ENCODE data around the gene SP3.

SP3 gene

GRCh38 chr2:173941567-173941966 is 23.6 kb downstream of the SP3 start:
- no peak for DNase-seq (ENCODE audit: insufficient read length, low spot score)
- no peak for FAIRE-seq
- TF ChIP-seq POLR2A (IDR thresholded peaks at IDR 0.05; ENCODE audit: low read depth, low read length) (no peak), SPI1 (IDR thresholded peaks at IDR 0.05; ENCODE audit: low read depth, low read length) (peak; percentile 83), PAX5 (IDR thresholded peaks at IDR 0.05; ENCODE audit: insufficient read depth, low read length, severe bottlenecking) (no peak)

DNA sequence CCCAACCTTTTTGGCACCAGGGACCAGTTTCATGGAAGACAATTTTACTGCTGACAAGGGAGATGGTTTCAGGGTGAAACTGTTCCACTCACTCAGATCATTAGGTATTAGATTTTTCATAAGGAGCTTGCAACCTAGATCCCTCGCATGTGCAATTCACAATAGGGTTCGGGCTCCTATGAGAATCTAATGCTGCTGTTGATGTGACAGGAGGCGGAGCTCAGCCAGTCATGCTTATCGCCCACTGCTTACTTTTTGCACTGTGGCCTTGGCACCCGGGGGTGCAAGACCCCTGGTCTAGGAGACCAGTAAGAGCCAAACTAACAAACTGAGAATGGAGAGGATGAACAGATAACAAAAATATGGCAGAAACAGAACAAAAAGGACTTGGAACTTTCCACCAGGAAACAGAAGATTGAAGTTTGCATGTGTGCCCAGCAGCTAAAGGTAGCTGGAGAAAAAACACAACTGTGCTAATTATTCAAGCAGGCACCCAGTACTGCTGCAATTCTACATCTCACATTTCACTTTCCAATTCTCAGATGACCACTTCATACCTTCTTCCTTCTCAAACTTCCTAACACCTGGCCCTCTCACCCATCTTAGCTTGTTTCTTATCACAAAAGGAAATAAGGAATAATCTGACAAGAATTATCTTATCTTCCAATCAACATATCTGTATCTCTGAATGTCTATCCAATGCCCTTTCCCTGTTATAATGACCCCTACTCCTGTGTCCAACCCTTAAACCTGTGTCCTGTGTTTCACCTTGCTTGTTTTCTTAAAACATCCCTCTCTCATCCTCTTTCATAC is 24.8 kb downstream of the SP3 start:
- FAIRE-seq (no peak), DNase-seq (ENCODE audit: insufficient read length, low spot score) (no peak)
- no peak for TF ChIP-seq TAF1 (IDR thresholded peaks at IDR 0.05; ENCODE audit: low read depth, low read length)
- no peak for TF ChIP-seq POLR2A (IDR thresholded peaks at IDR 0.05; ENCODE audit: low read depth, low read length)

- no peak for TF ChIP-seq SPI1 (IDR thresholded peaks at IDR 0.05; ENCODE audit: low read depth, low read length)
- no peak for TF ChIP-seq POU2F2 (IDR thresholded peaks at IDR 0.05; ENCODE audit: low read depth, low read length)
- TF ChIP-seq PAX5 (IDR thresholded peaks at IDR 0.05; ENCODE audit: insufficient read depth, low read length, severe bottlenecking): no peak
- no peak for TF ChIP-seq POLR2A (IDR thresholded peaks at IDR 0.05; ENCODE audit: low read depth, low read length)
- TF ChIP-seq TAF1 (IDR thresholded peaks at IDR 0.05; ENCODE audit: low read depth, low read length): no peak
- no peak for TF ChIP-seq POLR2AphosphoS5 (IDR thresholded peaks at IDR 0.05; ENCODE audit: low read depth, low read length)
- no peak for DNase-seq (ENCODE audit: insufficient read length, low spot score)
- peak; percentile 26 for FAIRE-seq
Measured at GRCh38 chr2:173938700-173939384, 26.3 kb downstream of the SP3 start.

DNA sequence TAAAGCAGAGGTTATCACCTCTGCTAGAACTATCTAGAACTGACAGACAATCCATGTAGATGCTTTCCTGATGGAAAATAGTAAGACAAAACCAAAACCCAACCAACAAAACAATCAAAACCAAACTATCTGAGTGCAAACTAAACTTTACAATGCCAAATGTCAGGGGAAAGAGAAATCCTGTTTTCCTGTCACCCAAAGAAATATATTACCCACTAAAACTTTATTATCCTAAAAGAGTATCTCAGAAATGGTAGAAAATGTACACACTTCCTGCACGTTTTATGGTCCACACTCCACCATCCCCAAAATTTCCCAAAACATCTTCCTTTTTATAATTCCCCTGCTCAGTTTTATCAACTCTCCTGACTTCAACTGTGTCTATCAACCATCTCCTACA is 29.9 kb downstream of the SP3 start:
- no peak for TF ChIP-seq POU2F2 (IDR thresholded peaks at IDR 0.05; ENCODE audit: low read depth, low read length)
- no peak for TF ChIP-seq PAX5 (IDR thresholded peaks at IDR 0.05; ENCODE audit: insufficient read depth, low read length, severe bottlenecking)
- no peak for TF ChIP-seq POLR2AphosphoS5 (IDR thresholded peaks at IDR 0.05; ENCODE audit: low read depth, low read length)
- TF ChIP-seq TAF1 (IDR thresholded peaks at IDR 0.05; ENCODE audit: low read depth, low read length): no peak
- no peak for TF ChIP-seq POLR2A (IDR thresholded peaks at IDR 0.05; ENCODE audit: low read depth, low read length)
- TF ChIP-seq SPI1 (IDR thresholded peaks at IDR 0.05; ENCODE audit: low read depth, low read length): no peak

GRCh38 chr2:173934895-173935294 is 30.3 kb downstream of the SP3 start:
- no peak for TF ChIP-seq TAF1 (IDR thresholded peaks at IDR 0.05; ENCODE audit: low read depth, low read length)
- TF ChIP-seq POU2F2 (IDR thresholded peaks at IDR 0.05; ENCODE audit: low read depth, low read length): no peak
- no peak for TF ChIP-seq SPI1 (IDR thresholded peaks at IDR 0.05; ENCODE audit: low read depth, low read length)
- no peak for TF ChIP-seq PAX5 (IDR thresholded peaks at IDR 0.05; ENCODE audit: insufficient read depth, low read length, severe bottlenecking)
- TF ChIP-seq POLR2AphosphoS5 (IDR thresholded peaks at IDR 0.05; ENCODE audit: low read depth, low read length): no peak
- TF ChIP-seq POLR2A (IDR thresholded peaks at IDR 0.05; ENCODE audit: low read depth, low read length): no peak
- FAIRE-seq (no peak), DNase-seq (ENCODE audit: insufficient read length, low spot score) (no peak)

More for the DNA sequence above, 29.9 kb downstream of the SP3 start:
- FAIRE-seq (peak; percentile 16), DNase-seq (ENCODE audit: insufficient read length, low spot score) (no peak)

DNA sequence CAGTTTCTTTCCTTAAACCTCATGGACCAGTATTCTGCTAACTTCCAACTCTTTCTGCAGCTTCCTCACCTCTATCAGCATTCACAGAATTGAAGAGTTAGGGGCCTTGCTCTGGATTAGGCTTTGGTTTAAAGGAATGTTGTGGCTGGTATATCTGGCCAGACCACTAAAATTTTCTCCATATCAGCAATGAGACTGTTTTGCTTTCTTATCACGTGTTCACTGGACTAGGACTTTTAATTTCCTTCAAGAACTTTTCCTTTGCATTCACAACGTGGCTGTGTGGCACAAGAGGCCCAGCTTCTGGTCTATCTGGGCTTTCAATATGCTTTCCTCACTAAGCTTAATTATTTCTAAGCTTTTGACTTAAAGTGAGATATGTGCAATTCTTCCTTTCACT is 33.4 kb downstream of the SP3 start:
- FAIRE-seq (no peak), DNase-seq (ENCODE audit: insufficient read length, low spot score) (no peak)
- TF ChIP-seq POLR2AphosphoS5 (IDR thresholded peaks at IDR 0.05; ENCODE audit: low read depth, low read length): no peak
- no peak for TF ChIP-seq TAF1 (IDR thresholded peaks at IDR 0.05; ENCODE audit: low read depth, low read length)
- no peak for TF ChIP-seq POLR2A (IDR thresholded peaks at IDR 0.05; ENCODE audit: low read depth, low read length)
- TF ChIP-seq POU2F2 (IDR thresholded peaks at IDR 0.05; ENCODE audit: low read depth, low read length): no peak
- TF ChIP-seq SPI1 (IDR thresholded peaks at IDR 0.05; ENCODE audit: low read depth, low read length): no peak
- no peak for TF ChIP-seq PAX5 (IDR thresholded peaks at IDR 0.05; ENCODE audit: insufficient read depth, low read length, severe bottlenecking)

GRCh38 chr2:173929441-173929840 is 35.7 kb downstream of the SP3 start:
- TF ChIP-seq POLR2A (IDR thresholded peaks at IDR 0.05; ENCODE audit: low read depth, low read length): no peak
- no peak for TF ChIP-seq POLR2AphosphoS5 (IDR thresholded peaks at IDR 0.05; ENCODE audit: low read depth, low read length)
- TF ChIP-seq PAX5 (IDR thresholded peaks at IDR 0.05; ENCODE audit: insufficient read depth, low read length, severe bottlenecking): no peak
- TF ChIP-seq POU2F2 (IDR thresholded peaks at IDR 0.05; ENCODE audit: low read depth, low read length): no peak
- no peak for TF ChIP-seq SPI1 (IDR thresholded peaks at IDR 0.05; ENCODE audit: low read depth, low read length)
- TF ChIP-seq TAF1 (IDR thresholded peaks at IDR 0.05; ENCODE audit: low read depth, low read length): no peak
- FAIRE-seq (no peak), DNase-seq (ENCODE audit: insufficient read length, low spot score) (no peak)

DNA sequence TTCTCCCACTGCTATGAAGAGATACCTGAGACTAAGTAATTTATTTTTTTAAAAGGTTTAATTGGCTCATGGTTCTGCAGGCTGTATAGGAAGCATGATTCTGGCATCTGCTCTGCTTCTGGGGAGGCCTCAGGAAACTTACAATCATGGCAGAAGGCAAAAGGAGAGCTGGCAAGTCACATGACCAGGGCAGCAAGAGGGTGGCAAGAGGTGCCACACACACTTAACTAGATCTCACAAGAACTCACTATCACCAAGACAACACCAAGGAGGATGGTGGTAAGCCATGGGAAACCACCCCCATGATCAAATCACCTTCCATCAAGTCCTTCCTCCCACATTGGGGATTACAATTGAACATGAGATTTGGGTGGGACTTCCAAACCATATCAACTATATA is 38.3 kb downstream of the SP3 start:
- FAIRE-seq (peak; percentile 50), DNase-seq (ENCODE audit: insufficient read length, low spot score) (no peak)
- TF ChIP-seq SPI1 (IDR thresholded peaks at IDR 0.05; ENCODE audit: low read depth, low read length) (no peak), PAX5 (IDR thresholded peaks at IDR 0.05; ENCODE audit: insufficient read depth, low read length, severe bottlenecking) (no peak), POLR2AphosphoS5 (IDR thresholded peaks at IDR 0.05; ENCODE audit: low read depth, low read length) (no peak), POU2F2 (IDR thresholded peaks at IDR 0.05; ENCODE audit: low read depth, low read length) (no peak), POLR2A (IDR thresholded peaks at IDR 0.05; ENCODE audit: low read depth, low read length) (no peak; the same call in 1 of the 2 replicates), TAF1 (IDR thresholded peaks at IDR 0.05; ENCODE audit: low read depth, low read length) (no peak)

DNA sequence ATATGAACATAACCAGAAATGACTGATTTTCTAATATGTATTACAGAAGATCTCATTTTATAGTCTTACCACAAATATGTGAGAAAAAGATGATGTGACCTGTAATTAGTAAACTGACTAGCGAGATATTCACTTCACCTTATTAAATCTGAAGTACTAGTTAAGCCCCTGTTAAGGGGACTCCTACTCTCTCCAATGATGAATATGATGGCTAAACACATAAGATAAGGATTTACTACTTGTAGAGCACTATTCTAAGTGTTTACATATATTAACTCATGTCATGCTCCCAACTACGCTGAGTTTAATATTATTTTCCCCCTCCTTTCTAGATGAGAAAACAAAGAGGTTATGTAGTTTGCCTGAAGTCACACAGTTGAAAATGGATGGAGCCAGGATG is 40.9 kb downstream of the SP3 start:
- FAIRE-seq (no peak), DNase-seq (ENCODE audit: insufficient read length, low spot score) (no peak)
- TF ChIP-seq POLR2A (IDR thresholded peaks at IDR 0.05; ENCODE audit: low read depth, low read length) (no peak), SPI1 (IDR thresholded peaks at IDR 0.05; ENCODE audit: low read depth, low read length) (no peak), POLR2AphosphoS5 (IDR thresholded peaks at IDR 0.05; ENCODE audit: low read depth, low read length) (no peak), PAX5 (IDR thresholded peaks at IDR 0.05; ENCODE audit: insufficient read depth, low read length, severe bottlenecking) (no peak), TAF1 (IDR thresholded peaks at IDR 0.05; ENCODE audit: low read depth, low read length) (no peak), POU2F2 (IDR thresholded peaks at IDR 0.05; ENCODE audit: low read depth, low read length) (no peak)
